Measurements from ENCODE around the gene APRT. TPM values are rescaled to one million over a fixed set of nuclear protein-coding genes. Genes with fewer than 3 reads are reported as not detected.
A peak's percentile ranks its signal among the peaks of the same experiment; 100 is the strongest.

Gene APRT
- total RNA-seq, 1 donor = 73.8 TPM

GRCh38 chr16:88783391-88784073, 28.2 kb downstream of the APRT start:
- DNase-seq (ENCODE audit: low read depth) = peak; percentile 30
- peak overlapping the region; percentile 77 for H3K4me3 ChIP-seq (ENCODE audit: low read depth, low read length)
- no peak for TF ChIP-seq CTCF (IDR thresholded peaks at IDR 0.05; ENCODE audit: insufficient read depth, low read length)

GRCh38 chr16:88782454-88783390, 29.0 kb downstream of the APRT start:
- DNase-seq (ENCODE audit: low read depth) = peak; percentile 70
- no peak for TF ChIP-seq CTCF (IDR thresholded peaks at IDR 0.05; ENCODE audit: insufficient read depth, low read length)
- H3K4me3 ChIP-seq (ENCODE audit: low read depth, low read length) = peak overlapping the region; percentile 77

- H3K4me3 ChIP-seq (ENCODE audit: low read depth, low read length) = no peak overlapping the region
- DNase-seq (ENCODE audit: low read depth) = no peak
- TF ChIP-seq CTCF (IDR thresholded peaks at IDR 0.05; ENCODE audit: insufficient read depth, low read length) = no peak
Observed at GRCh38 chr16:88781140-88782077, 30.3 kb downstream of the APRT start.

- TF ChIP-seq CTCF (IDR thresholded peaks at IDR 0.05; ENCODE audit: insufficient read depth, low read length) = no peak
- H3K4me3 ChIP-seq (ENCODE audit: low read depth, low read length) = no peak overlapping the region
- DNase-seq (ENCODE audit: low read depth) = no peak
Observed at GRCh38 chr16:88780142-88781062, 31.3 kb downstream of the APRT start.

- peak; percentile 35 for DNase-seq (ENCODE audit: low read depth)
- TF ChIP-seq CTCF (IDR thresholded peaks at IDR 0.05; ENCODE audit: insufficient read depth, low read length) = no peak
- no peak overlapping the region for H3K4me3 ChIP-seq (ENCODE audit: low read depth, low read length)
Observed at GRCh38 chr16:88779406-88780141, 32.2 kb downstream of the APRT start.

Data from fibroblast of the aortic adventitia (primary cell).